ENCODE data around the gene CGB1.
"Not testable (repeated sequence)": the region's sequence is repeated elsewhere in the genome, so short reads cannot be mapped to it uniquely, and the experiment has no call there.

- not testable (repeated sequence) for TF ChIP-seq POLR2AphosphoS2 (IDR thresholded peaks at IDR 0.05; ENCODE audit: low read depth, low read length); CTCF (IDR thresholded peaks at IDR 0.05 in 2 of 3, conservative IDR thresholded peaks at IDR 0.05 in 1 of 3; ENCODE audit: control insufficient read depth in 2 of 3, extremely low read depth in 1 of 3, insufficient read depth in 1 of 3, low read depth in 3 of 3, low read length in 3 of 3)
Observed at GRCh38 chr19:49056902-49057596, 20.4 kb upstream of the CGB1 start.
